Kidney glomerular epithelial cell (primary cell): ENCODE measurements around the gene CHADL.

Experiments used
- DNase-seq: peaks from one replicate; lab custom pipeline; 2025; lab: John Stamatoyannopoulos, UW

Gene CHADL

GRCh38 chr22:41256254-41257253, 15.8 kb upstream of the CHADL start:
- peak; percentile 44 for DNase-seq

GRCh38 chr22:41254230-41254629, 13.5 kb upstream of the CHADL start:
- no peak for DNase-seq

DNA sequence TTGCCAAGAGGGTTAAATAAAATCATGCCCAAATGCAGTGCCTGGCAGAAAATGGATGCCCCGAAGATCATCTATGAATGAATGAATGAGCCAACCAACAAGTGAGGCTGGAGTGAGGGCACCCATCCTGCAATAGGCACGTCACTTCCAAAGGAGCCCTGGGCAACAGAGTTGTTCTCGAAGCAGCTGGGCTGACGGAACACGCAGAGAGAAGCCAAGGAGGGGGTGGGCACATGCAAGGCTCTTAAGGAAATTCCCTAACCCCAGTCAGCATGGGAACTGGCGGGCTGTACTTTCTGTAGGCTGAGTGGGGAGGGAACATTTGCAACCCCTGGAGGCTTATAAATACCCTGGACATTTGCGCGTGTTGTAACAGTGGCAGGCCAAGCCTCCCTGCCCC, 11.6 kb upstream of the CHADL start:
- no peak for DNase-seq

GRCh38 chr22:41250127-41250526, 9.4 kb upstream of the CHADL start:
- DNase-seq, result no peak

DNA sequence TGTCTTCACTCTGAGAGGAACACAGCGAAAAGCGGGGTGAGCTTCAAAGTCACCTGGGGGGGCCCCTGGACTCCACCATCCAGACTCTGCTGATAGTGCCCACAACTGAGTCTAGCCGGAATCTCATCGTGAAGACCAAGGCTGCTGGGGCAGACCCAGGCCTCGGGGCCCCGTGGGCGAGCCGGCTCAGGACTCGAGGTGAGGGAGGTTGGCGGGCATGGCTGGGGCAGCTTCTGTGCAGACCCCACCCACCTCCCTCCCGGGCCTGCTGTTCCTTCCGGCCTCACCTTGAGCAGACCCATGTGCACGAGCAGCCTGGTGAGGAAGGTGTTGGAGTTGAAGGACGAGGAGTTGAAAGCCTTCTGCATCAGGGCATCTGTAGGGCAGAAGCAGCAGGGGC, 8.7 kb upstream of the CHADL start:
- no peak for DNase-seq

DNA sequence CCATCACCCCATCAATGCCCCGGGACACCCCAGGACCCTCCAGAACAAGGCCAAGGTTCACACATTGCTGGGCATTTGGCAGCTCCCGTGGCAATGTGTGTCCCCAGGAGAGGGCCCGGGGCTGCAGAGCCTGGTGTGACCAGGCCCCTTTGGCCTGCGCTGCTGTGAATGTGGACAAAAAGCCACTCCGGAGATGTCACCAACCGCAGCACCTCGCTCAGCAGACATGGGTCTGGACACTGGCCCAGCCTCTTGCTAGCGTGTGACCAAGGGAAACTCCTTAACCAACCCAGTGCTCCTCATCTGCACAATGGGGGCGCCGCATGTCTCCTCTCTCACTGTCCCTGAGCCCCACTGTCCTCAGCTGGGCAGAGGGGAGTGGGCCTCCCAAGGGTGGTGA, 8.0 kb upstream of the CHADL start:
- DNase-seq, result no peak

- DNase-seq, result no peak
Observed at GRCh38 chr22:41248314-41248713, 7.6 kb upstream of the CHADL start.

DNA sequence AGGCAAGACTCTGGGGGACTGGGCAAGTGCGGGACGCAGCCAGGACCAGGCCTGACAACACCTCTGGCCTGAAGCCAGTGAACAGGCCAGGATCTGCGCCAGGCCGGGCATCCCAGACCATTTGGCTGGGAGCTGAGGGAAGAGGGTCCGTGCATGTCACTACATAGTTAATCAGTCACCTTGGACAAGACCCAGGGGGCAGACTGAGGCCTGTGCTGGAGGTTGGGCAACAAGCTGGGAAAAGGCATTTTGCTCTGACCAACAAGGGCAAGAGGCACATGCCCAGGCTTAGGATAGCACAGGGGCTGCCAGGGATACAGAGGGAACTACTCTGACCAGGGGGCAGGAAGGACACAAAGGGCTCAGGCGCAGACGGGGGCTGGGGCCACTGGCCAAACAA, 7.0 kb upstream of the CHADL start:
- DNase-seq, result no peak

- DNase-seq, result no peak
Observed at GRCh38 chr22:41245917-41246499, 5.3 kb upstream of the CHADL start.

DNA sequence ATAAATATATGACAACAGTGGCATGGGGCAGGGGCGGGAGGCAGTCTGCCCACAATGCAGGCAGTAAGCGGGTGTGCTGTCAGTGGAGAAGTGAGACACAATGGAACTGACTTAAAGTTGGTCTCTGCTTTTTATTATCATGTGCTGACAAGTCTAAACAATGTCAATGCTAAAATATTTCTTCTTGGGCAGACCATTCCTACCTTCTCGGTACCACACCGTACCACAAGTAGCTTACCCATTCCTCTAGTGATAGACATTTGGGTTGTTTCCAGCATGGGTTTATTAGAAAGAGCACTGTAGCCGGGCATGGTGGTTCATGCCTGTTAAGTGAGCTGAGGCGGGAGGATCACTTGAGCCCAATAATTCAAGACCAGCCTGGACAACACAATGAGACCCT, 2.6 kb upstream of the CHADL start:
- DNase-seq, result no peak

DNA sequence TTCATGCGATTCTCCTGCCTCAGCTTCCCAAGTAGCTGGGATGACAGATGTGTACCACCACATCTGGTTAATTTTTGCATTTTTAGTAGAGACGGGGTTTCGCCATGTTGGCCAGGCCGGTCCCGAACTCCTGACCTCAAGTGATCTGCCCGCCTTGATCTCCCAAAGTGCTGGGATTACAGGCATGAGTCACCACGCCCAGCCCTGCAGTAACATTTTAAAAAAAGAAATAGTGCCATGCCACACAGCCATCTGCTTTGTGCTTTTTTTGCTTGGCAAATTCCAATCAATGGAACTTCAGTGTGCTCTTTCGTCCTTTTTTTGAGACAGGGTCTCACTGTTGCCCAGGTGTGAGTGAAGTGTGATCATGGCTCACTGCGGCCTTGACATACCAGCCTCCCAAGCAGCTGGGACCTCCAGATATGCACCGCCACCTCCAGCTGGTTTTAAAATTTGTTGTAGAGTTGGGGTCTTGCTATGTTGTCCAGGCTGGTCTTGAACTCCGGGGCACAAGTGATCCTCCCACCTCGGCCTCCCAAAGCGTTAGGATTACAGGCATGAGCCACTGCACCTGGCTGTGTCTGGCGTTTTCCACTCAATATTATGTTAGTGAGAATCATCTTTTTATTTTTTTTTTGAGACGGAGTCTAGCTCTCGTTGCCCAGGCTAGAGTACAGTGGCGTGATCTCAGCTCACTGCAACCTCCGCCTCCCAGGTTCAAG, 1.8 kb upstream of the CHADL start:
- DNase-seq, result no peak

DNA sequence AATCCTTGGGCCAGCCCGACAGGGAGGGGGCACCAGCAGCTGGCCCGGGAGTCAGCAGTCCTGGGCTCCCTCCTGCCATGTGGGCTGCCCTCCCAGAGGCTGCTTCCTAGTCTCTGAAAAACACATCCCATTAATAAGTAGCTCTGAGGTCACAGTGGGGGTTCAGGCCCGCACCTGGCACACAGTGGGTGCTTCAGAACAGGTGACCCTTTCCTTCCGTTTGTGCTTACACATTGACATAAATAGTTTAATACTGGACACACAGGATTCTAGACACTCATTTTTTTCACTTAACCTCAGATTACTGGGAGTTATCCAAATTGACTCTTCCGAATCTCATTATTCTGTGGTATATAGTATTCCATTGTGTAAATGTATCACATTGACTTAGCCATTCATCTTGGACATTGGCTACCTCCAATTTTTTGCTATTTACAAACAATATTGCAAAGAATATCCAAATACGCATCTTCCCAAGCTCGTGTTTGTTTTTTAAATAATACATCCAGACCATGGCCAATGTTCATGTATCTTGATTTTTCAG, 474 bp upstream of the CHADL start:
- DNase-seq, result no peak

DNA sequence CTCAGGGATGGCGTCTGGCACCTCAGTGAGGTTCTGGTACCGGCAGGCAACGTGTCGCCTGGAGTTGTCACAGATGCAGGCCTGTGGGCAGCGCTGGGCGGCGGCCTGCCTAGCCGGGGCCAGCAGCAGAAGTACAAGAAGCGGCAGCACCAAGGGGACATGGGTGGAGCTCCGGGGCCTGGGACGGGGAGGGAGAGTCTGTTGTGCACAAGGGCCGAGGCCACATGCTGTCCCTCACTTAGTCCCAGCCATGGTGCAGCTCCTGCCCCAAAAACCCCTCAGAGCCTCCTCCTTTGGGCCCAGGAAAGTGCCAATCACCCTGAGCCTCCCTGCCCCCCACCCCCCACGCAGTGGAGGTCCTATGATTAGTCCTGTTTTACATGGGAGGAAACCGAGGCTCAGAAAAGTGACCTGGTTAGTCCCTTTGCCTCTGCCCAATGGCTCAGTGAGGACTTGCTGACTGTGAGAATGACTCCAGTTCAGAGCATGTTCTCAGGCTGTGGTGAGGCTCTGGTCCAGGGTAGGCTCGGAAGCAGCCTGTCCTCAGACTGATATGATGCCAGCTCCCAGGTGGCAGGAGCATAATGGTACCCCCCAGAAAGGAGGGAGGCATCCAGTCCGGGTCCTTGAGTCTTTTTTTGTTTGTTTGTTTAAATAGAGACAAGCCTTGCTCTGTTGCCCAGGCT, 1.1 kb downstream of the CHADL start:
- DNase-seq, result no peak

DNA sequence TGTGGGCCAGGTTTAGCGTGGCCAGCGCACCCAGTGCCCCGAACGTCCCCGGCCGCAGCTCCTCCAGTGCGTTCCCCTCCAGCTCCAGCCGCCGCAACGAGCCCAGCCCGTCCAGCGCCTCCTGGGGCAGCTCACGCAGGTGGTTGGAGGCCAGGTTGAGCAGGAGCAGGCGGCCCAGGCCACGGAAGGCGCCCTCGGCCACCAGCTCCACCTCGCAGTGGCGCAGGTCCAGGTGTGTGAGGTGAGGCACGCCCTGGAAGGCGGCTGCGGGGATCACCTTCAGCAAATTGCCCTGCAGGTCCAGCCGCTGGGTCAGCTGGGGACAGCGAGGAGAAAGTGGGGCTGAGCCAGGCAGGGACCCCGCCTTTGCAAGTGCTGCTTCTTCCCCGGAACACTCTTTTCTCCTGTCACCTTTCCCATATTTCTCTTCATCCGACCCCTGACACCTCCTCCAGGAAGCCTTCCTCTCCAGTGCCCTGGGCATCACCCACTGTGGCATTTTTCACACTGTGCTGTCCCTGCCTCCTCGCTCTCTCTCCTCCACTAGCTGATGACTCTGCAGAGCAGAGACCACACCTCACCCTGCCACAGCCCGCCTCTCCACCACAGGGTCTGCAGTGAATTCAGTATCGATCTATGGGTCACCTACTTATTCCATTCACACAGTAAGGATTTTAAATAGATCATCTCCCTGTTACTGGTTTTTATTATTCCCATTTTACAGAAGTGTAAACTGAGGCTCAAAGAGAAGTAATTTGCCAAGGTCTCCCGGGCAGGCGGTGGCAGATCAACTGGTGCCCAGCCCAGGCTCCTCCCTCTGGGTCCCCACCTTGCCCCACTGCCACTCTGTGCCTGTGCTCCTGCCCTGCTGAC, 1.9 kb downstream of the CHADL start:
- DNase-seq, result no peak

GRCh38 chr22:41237707-41238569, 2.8 kb downstream of the CHADL start:
- peak; percentile 17 for DNase-seq

GRCh38 chr22:41237036-41237706, 3.6 kb downstream of the CHADL start:
- no peak for DNase-seq

DNA sequence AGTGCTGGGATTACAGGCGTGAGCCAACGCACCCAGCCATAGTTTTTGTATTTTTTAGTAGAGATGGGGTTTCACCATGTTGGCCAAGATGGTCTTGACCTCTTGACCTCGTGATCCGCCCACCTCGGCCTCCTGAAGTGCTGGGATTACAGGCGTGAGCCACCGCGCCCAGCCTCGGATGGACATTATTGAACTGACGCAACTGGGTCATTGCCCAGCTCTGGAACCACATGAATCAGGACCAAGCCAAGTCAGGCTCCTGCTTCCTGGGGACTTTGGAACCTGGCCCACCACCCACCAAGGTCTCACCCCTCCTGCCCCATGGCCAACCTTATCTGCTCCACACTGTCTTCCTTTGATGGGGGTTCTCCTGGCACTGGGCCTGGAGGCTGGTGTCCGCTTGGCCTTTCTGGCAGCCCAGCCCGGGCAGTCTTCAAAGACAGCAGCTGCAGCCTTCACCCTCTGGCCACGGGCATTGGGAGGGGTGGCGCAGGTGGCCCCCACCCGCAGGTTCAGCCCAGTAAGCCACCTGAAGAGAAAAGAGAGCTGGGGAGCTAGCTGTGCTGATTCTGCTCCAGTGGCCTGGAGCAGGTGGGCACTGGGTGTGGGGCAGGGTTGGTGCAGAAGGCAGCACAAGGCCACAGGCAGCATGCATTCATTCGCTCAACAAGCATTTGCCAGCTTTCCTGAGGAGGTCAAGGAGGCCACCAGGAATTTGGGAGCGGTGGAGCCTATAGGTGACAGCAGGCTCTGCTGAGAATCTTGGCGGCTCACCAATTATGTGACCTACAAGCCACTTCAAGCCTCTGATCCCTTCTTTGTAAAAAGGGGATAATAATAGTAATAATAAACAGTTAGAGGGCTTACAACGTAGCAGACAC, 5.7 kb downstream of the CHADL start:
- no peak for DNase-seq

- no peak for DNase-seq
Observed at GRCh38 chr22:41231369-41231768, 9.4 kb downstream of the CHADL start.
